Choroid plexus epithelial cell (primary cell): ENCODE measurements around the gene ADGRB3.

Experiments
- DNase-seq: peaks from one replicate; pipeline ENCODE4 v3.0.0-alpha.2; 2010; ENCODE audit warnings: low read depth
- H3K4me3 ChIP-seq: 2 replicates; pipeline ENCODE4 v1.5.1; 2011; ENCODE audit warnings: low read depth, mild to moderate bottlenecking, control low read depth, low read length, moderate library complexity
- CTCF ChIP-seq: conservative IDR thresholded peaks from 2 replicates; pipeline ENCODE4 v1.5.1; 2011; ENCODE audit warnings: low read depth, mild to moderate bottlenecking, control low read depth, inconsistent platforms, low read length, moderate library complexity

The ADGRB3 gene

GRCh38 chr6:68633281-68633971, 1.7 kb upstream of the ADGRB3 start:
- DNase-seq, result no peak
- TF ChIP-seq CTCF, result no peak
- H3K4me3 ChIP-seq, result no peak overlapping the region

- DNase-seq, result no peak
- H3K4me3 ChIP-seq, result peak overlapping the region; percentile 66
- TF ChIP-seq CTCF, result no peak
Measured at GRCh38 chr6:68633972-68634725, 933 bp upstream of the ADGRB3 start.

GRCh38 chr6:68635412-68635705, 277 bp downstream of the ADGRB3 start:
- TF ChIP-seq CTCF, result no peak
- no peak for DNase-seq
- H3K4me3 ChIP-seq, result peak overlapping the region; percentile 66

GRCh38 chr6:68635706-68636513, 828 bp downstream of the ADGRB3 start:
- peak overlapping the region; percentile 66 for H3K4me3 ChIP-seq
- DNase-seq, result peak; percentile 36
- TF ChIP-seq CTCF, result no peak

GRCh38 chr6:68636666-68637065, 1.6 kb downstream of the ADGRB3 start:
- DNase-seq, result no peak
- TF ChIP-seq CTCF, result no peak
- peak overlapping the region; percentile 3 for H3K4me3 ChIP-seq

GRCh38 chr6:68637071-68637470, 2.0 kb downstream of the ADGRB3 start:
- no peak for DNase-seq
- TF ChIP-seq CTCF, result no peak
- no peak overlapping the region for H3K4me3 ChIP-seq
